Left kidney (tissue), 8 donors: Measurements from ENCODE around the gene SUPT7L. TPM values are rescaled to one million over a fixed set of nuclear protein-coding genes. Genes with fewer than 3 reads are reported as not detected.

Source experiments
- DNase-seq: peaks from one replicate; pipeline ENCODE4 v3.0.0-alpha.2; 2013
- long read RNA-seq, 8 donors: transcript quantifications; one replicate each; lab custom pipeline, GENCODE V29; 2026
- polyA plus RNA-seq: library from polyadenylated mRNA; unstranded; fragments of 120-200 nt; gene quantifications from one replicate; pipeline ENCODE4 v1.2.1, GENCODE V29; 2013; ENCODE audit not compliant: insufficient read length

SUPT7L gene, protein sequence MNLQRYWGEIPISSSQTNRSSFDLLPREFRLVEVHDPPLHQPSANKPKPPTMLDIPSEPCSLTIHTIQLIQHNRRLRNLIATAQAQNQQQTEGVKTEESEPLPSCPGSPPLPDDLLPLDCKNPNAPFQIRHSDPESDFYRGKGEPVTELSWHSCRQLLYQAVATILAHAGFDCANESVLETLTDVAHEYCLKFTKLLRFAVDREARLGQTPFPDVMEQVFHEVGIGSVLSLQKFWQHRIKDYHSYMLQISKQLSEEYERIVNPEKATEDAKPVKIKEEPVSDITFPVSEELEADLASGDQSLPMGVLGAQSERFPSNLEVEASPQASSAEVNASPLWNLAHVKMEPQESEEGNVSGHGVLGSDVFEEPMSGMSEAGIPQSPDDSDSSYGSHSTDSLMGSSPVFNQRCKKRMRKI
- 72.3 TPM for polyA plus RNA-seq
- long read RNA-seq, donor 1, full-length matches to known transcripts, result 9 of 38 reads
- long read RNA-seq, donor 1, partial matches to known transcripts, result 29 of 38 reads
- long read RNA-seq, donor 1, other reads (novel, unspliced or antisense), result 0 of 38 reads
- long read RNA-seq, donor 2, full-length matches to known transcripts, result 11 of 36 reads
- long read RNA-seq, donor 2, partial matches to known transcripts, result 25 of 36 reads
- long read RNA-seq, donor 2, other reads (novel, unspliced or antisense), result 0 of 36 reads
- long read RNA-seq, donor 3, full-length matches to known transcripts, result 7 of 67 reads
- long read RNA-seq, donor 3, partial matches to known transcripts, result 60 of 67 reads
- long read RNA-seq, donor 3, other reads (novel, unspliced or antisense), result 0 of 67 reads
- long read RNA-seq, donor 4, result 0 reads
- long read RNA-seq, donor 5, full-length matches to known transcripts, result 20 of 138 reads
- long read RNA-seq, donor 5, partial matches to known transcripts, result 103 of 138 reads
- long read RNA-seq, donor 5, other reads (novel, unspliced or antisense), result 15 of 138 reads
- long read RNA-seq, donor 6, full-length matches to known transcripts, result 4 of 37 reads
- long read RNA-seq, donor 6, partial matches to known transcripts, result 33 of 37 reads
- long read RNA-seq, donor 6, other reads (novel, unspliced or antisense), result 0 of 37 reads
- long read RNA-seq, donor 7, full-length matches to known transcripts, result 14 of 164 reads
- long read RNA-seq, donor 7, partial matches to known transcripts, result 150 of 164 reads
- long read RNA-seq, donor 7, other reads (novel, unspliced or antisense), result 0 of 164 reads
- long read RNA-seq, donor 8, full-length matches to known transcripts, result 5 of 10 reads
- long read RNA-seq, donor 8, partial matches to known transcripts, result 5 of 10 reads
- long read RNA-seq, donor 8, other reads (novel, unspliced or antisense), result 0 of 10 reads

DNA sequence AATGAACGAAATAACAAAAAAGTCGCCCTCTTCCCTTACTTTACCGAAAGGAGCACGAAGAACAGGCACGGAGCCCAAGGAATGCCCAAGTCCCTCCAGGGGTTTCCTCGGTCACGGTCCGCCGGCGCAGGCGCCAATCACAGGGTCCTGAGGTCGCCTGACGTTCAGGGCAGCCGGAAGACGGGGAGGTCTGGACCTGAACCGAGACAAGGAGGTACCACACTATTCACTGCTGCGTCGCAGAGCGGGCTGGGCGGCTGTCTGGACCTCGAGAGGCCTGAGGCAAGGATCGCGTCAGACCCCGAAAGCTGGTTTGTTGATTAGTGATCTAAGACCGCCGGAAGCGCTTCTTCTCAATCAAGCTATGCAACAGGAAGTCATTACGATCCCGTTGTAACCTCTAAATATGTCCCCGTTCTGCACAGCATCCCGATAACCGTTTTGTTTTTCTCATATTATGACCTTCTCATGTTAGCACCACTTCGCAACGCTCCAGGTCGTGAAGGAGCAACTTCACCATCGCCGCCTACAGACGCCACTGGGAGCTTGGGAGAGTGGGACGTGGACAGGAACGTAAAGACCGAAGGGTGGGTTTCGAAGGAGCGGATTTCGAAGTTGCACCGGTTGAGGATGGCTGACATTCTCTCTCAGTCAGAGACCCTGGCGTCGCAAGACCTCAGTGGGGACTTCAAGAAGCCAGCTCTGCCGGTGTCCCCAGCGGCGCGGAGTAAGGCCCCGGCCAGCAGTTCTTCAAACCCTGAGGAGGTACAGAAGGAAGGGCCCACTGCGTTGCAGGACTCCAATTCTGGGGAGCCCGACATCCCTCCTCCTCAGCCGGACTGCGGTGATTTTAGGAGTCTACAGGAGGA is at the start of gene SUPT7L, which contains the start of gene SLC4A1AP:
Gene SUPT7L, minus strand, starts transcription at position 330 of the 869 bp plus-strand sequence. CDS start 1,422 bp downstream, outside the sequence.
Gene SLC4A1AP, plus strand, starts transcription at position 605 of the 869 bp plus-strand sequence. Its CDS starts 26 bp downstream, at position 631.
- peak; percentile 84 for DNase-seq

DNA sequence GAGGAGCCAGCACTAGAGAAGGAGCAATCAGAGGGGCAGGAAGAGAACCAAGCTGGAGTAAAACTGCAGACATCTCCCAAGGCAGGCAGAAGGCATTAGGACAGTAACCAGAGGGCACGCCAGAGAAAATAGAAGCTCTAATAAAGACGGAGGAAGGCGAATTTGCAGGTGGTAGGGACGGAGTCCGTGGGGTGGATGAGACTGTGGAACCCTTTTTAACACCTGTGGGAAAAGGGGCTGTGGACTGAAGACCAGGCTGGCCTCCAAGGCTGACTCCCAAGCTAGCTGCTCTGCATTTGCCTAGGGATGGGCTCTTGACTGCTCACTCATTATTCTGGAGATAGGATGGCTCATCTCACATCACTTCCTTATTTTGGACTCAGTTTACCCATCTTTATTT is 49.8 kb upstream of the SUPT7L start:
- DNase-seq, result no peak

DNA sequence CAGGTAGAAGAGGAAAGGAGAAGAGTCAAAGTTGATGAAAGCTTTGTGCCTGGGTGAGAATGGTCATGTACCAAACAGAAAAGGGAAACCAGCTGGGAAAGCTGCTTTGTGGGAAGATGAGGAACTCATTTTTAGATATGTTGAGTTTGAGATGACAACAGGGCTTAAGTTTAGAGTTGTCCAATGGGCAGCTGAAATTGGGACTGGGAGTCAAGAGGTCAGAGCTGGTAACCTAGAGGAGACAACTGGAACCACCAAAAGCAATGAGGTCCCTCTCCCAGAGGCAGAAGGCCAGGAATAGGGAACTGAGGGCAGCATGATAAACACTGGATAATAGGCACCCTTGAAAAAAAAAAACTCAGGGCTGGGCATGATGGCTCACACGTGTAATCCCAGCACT is 49.1 kb upstream of the SUPT7L start:
- no peak for DNase-seq

DNA sequence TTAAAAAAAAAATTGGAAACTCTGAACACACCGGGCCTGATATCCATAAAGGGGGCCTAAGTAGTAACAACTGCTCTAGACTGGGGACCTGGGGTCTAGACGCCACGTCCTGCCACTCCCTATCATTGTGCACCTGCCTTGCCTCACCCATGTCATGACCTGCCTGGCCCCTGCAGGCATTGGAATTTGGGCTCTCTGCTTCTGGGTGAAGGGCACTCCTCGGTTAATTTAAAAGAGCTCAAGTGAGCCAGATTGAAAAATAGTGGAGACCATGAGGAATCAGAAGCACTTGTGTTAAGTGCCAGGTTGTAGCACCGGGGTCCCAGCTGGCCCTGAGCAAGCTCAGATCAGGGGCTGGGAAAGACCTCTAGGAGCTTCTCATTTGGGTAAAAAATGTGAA is 48.4 kb upstream of the SUPT7L start:
- no peak for DNase-seq

DNA sequence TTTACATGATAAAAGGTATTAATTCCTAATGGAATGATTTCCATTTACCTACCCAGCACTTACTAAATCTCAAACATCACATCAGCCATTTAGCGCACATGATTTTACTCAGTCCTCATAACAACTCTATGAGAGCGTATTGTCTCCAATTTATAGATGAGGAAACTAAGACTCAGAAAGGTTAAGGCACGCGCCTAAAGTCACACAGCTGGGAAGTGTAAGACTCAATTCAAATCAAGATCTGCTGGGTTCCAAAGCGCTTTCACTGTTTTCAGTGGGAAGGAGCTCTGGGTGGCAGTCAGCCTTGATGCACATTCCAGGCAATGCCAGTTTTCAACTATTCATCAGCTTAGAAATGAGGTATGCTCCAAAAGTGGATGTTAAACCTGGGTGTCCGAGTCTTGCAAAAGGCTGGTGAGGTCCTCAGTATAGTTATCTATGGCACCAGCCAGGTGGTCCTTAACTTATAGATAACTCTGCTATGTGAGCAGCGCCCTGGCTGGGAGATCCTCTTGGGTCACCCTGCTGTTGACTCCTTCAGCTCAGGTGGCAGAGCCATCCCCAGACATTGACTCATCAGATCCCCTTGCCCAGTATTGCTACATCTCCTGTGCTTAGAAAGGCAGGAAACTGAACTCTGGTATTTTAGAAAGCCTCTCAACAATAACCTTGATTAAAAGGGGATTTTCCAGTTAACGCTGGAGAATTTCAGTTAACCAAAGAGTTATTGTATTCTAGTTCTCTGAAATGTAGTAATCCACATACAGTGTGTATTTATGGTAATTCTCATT is 47.4 kb upstream of the SUPT7L start:
- no peak for DNase-seq

DNA sequence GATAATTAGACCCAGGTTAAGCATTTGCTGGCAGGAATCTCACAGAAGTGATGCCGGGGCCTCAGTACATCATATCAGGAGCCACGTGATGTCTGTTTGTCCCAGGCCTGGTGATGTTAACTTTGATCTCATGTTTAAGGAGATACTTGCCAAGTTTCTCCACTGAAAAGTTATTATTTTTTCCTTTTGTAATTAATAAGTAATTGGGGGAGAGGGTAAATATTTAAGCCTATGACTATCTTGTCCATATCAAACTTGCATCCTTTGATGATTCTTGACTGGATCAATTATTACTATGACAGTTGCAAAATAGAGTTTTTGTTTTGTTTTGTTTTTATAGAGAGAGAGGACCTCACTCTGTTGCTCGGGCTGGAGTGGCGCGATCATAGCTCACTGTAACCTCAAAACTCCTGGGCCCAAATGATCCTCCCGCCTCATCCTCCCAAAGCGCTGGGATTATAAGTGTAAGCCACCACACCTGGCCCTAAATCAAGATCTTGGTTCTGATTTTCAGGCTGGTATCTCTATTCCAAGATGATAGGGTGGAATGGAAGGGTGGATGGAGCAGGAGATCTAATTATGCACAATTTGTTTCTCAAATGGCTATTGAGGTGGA is 46.7 kb upstream of the SUPT7L start:
- no peak for DNase-seq

DNA sequence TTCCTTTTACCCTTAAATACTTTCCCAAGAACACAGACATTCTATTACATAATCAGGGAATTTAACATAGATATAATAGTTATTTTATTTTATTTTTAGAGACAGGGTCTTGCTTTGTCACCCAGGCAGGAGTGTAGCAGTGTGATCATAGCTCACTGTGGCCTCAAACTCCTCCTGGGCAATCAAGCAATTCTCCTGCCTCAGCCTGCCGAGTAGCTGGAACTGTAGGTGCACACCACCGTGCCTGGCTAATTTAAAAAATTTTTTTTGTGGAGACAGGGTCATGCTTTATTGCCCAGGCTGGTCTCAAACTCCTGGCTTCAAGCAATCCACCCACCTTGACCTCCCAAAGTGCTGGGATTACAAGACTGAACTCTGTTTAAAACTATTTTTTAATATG is 45.9 kb upstream of the SUPT7L start:
- DNase-seq, result no peak

DNA sequence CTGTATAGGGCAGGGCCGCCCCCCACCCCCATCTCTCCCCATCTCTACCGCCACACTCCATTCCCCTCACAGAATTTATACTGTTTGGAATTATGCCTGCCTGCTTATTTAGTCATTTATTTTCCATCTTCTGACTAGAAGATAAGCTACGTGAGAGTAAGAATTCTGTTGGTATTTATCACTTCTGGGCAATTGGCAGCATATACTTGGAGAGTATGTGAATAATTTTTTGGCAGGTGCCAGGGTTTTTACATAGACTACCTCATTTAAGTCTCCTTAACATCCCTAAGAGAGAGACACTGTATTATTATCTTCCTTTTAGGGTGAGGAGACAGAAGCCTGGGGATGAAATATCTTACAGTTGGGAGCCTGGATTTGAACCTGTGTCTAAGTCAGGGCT is 45.3 kb upstream of the SUPT7L start:
- no peak for DNase-seq

DNA sequence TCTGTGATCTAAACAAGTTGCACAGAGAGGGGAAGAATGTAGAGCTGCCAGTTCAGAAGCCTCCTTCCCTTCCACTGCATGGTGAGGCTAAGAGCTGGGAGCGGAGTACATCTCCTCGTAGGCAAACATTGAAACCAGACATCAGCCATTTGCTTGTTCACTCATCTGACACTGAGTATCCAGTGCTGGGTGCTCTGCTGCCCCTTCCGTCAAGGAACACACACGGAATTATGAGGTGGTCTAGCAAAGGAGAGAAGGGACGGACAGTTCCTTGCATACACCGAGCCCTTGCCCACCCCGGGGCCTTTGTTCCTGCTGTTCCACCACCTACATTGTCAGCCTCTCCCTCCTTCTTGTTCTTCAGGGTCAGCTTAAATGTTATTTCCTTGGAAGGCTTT is 44.8 kb upstream of the SUPT7L start:
- no peak for DNase-seq

DNA sequence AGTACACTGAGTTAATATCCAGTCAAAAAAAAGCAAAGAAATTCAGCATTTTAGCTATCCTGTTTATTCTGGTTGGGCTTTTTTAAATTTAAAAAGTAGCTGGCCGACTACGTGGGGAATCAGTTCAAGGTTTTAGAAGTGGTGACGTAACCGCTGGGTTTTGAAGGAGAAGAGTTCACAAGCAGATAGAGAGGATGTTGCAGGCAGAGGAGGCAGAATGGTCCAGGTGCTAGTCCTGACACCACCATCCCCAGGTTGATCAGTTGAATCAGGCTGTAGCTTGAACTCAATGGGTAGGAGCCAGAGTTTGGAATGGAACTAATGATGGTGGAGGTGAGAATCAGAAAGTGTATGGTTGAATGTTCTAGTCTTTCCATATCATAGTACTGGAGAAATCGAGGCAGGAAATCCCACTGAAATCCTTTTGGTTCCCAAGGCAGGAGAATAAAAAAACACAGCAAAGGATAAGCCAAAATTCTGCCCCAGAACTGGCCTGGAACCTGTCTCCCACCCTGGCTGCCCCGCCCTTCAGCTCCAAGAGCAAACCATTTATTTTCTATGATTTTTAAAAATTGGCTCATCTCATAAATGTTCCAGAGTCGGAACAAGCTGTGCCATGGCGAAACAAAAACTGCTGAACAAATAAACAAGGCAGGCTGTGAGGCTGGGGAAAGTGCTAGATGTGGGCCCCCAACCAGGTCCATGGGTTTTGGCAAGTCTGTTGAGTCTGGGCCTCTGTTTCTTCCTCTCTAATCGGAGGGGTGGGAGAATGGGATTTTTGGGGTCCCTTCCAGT is 44.2 kb upstream of the SUPT7L start:
- DNase-seq, result no peak

DNA sequence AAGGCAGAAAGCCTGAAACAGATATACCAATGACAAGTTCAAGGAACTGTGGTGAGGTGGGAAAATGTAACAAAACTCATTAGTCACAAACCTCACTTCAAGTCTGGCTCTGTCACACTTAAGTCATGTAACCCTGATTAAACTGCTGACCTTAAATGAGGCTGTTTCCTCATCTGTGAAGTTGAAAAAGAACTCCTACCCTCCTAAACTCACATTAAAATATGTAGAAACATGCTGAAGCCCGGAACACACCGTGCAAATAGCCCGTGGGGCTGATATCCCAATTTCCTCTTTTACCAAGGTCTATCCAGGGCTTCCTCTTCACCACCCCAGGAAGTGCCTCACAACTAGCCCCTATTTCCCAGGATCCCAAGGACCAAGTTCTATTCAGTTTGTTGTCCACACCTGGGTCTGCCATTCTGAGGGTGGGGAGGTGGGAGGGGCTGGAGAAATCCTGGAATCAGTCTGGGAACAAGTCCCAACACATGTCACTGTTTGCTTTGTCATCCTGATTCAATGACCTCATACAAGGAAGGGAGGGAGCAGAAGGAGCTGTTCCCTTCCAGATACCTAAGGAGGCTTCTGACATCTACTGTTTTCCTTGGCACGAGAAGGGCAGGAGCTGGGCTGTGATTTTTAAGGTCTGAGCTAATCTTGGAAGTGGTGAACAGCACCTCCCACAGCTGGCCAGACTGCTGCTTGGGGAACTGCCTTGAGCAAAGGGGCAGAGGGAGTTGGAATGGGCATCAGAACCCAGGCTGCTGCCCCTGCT is 42.6 kb upstream of the SUPT7L start:
- peak; percentile 35 for DNase-seq

DNA sequence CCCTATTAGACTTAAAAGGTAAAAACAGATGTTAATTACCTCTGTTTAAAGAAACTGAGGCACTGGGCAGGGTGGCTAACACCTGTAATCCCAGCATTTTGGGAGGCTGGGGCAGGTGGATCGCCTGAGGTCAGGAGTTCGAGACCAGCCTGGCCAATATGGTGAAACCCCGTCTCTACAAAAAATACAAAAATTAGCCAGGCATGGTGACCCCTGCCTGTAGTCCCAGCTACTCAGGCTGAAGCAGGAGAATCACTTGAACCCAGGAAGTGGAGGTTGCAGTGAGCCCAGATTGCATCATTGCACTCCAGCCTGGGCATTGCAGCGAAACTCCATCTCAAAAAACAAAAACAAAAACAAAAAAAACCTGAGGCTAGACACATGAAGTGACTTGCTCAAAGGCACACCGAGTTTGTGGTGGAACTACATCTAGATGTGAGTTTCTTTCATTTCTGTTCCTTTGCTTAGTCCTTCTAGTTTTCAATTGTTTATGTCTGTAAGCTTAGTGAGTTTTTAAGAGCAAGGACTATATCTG is 41.0 kb upstream of the SUPT7L start:
- DNase-seq, result no peak

DNA sequence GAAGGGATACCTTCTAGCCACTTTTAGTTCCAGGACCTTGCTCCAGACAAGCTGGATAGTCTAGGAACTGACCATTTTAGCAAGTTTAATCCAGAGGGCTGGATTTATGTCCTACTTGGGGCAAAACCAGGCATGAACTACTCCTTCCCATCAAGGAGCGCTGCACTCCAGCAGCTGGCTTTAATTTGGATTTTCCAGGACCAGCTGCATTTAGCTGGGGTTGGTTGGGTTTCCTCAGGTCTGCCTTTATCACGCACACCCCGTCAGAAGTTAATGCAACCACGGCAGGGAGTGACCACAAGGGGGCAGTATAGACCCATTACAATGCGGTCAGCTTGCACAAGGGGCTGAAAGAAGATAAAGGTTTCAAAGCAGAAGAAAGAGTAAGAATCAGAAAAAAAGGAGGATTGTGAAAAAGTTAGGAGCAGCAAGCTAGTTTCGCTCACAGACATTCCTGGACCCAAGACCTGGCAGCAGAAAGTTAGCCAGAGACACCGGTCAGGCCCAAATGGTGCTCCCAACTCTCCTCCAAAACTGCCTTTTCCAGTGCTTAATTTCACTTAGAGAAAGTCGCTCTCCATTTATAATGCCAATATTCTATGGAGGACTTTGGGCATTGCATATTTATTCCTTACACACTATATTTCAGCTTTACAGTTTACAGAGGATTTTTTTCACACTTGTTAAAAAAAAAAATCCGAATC is 40.4 kb upstream of the SUPT7L start:
- DNase-seq, result peak; percentile 84

DNA sequence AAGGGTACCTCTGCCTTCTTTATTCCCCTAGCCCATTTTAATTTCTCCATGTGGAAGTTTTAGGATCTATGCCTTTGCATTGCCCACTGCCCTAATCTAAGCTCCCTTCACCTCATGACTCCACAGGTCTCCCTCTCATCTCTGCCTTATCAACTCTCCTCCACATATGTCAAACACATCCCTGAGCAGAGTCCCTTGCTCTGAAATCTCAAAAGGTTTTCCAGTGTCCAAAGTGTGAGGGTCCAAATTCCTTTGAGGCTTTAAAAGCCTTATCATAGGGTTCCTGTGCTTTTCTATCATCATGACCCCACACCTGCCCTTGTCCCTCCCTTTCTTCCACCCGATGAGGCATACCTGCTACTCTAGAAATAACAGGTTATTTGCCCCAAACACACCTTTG is 38.9 kb upstream of the SUPT7L start:
- no peak for DNase-seq

DNA sequence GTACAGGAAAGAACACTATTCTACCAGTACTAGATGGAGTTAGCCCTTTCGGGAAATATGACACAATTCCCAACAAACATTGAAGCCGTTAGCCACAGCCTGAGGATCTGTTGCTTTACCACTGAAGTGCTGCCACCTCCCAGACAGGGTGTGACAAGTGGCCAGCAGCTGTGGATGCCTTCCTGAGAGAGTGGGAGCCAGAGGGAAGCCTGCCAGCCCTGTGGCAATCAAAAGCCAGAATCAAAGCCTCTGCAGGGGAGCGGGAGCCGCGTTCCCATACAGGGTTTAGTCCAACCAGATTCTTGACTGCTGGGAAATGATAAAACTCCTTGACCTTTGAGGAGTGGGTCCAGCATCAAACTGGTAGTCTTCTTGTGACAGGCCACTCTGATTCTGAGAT is 38.3 kb upstream of the SUPT7L start:
- DNase-seq, result no peak

DNA sequence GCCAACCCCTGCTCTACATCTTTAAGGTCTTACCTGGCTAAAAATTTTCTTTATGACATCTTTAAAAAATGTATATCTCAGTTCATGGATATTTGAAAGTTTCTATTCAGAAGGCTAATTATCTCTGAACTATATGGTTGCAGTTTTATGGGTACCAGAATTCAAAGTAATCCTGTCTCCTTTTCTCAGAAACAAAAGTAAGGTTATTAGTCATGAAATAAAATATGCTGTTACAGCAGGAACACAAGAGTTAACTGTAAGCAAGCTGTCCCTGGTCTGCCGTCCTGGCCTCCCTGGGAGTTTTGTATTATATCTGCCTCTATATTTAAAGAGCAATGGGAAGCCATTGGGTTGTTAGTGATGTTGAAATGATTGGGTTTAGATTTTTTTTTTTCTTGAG is 34.2 kb upstream of the SUPT7L start:
- DNase-seq, result no peak

DNA sequence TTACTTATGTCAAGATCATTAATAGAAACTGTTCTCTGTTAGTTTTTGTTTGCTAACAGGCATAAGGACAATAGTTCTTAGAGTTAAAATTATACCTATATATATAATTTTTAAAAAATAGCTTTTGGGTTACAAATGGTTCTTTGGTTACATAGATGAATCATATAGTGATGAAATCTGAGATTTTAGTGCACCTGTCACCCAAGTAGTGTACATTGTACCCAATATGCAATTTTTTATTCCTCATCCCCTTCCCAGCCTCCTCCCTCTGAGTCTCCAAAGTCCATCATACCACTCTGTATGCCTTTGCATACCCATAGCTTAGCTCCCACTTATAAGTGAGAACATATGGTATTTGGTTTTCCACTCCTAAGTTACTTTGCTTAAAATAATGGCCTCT is 26.6 kb upstream of the SUPT7L start:
- DNase-seq, result no peak
